RWPE1 (cell line): ENCODE measurements around the gene NEB.

Experiments used
- CTCF ChIA-PET: fragments of 350-600 bp; sonication (Branson Sonifier 250); formaldehyde crosslinking; extraction: SDS; loops from one replicate; lab custom pipeline; 2021; lab: Yijun Ruan, JAX
- POLR2A ChIA-PET: fragments of 400-600 bp; formaldehyde crosslinking; extraction: SDS; loops from one replicate; lab custom pipeline; 2020; ENCODE audit warnings: antibody characterized with exemption; ENCODE audit not compliant: low non-redundant PET; lab: Yijun Ruan, JAX
- DNase-seq: peaks from one replicate; pipeline ENCODE4 v3.0.0; 2012; ENCODE audit warnings: low spot score
- H3K27ac ChIP-seq: fragments of 450-650 bp; 2 replicates; pipeline ENCODE4 v1.5.1; 2017
- CTCF ChIP-seq: fragments of 450-650 bp; conservative IDR thresholded peaks from 2 replicates; pipeline ENCODE4 v1.5.1; 2017; ENCODE audit warnings: low read depth, mild to moderate bottlenecking

Gene NEB

GRCh38 chr2:151620761-151621160 is 113.5 kb downstream of the NEB start:
- no peak for TF ChIP-seq CTCF
- H3K27ac ChIP-seq: no peak overlapping the region
- no peak for DNase-seq
- ChIA-PET POLR2A (no interaction called here), CTCF (no interaction called here)

GRCh38 chr2:151619337-151619989 is 114.8 kb downstream of the NEB start:
- CTCF ChIA-PET: no interaction called here
- POLR2A ChIA-PET: no interaction called here
- no peak overlapping the region for H3K27ac ChIP-seq
- no peak for TF ChIP-seq CTCF
- no peak for DNase-seq

- H3K27ac ChIP-seq: no peak overlapping the region
- CTCF ChIA-PET: no interaction called here
- TF ChIP-seq CTCF: no peak
- DNase-seq: no peak
- POLR2A ChIA-PET: no interaction called here
Measured at GRCh38 chr2:151616760-151617339, 117.4 kb downstream of the NEB start.

GRCh38 chr2:151614606-151615306 is 119.5 kb downstream of the NEB start:
- no peak for TF ChIP-seq CTCF
- POLR2A ChIA-PET: no interaction called here
- no peak for DNase-seq
- CTCF ChIA-PET: interaction anchor here (0.6 kb wide), 1 partner anchor 121 kb away, joined by 3 read pairs; no protein-coding TSS in a partner anchor
- H3K27ac ChIP-seq: no peak overlapping the region

- no peak overlapping the region for H3K27ac ChIP-seq
- POLR2A ChIA-PET: no interaction called here
- DNase-seq: peak; percentile 12
- TF ChIP-seq CTCF: no peak
- CTCF ChIA-PET: no interaction called here
Measured at GRCh38 chr2:151614159-151614558, 120.1 kb downstream of the NEB start.

- TF ChIP-seq CTCF: no peak
- no peak overlapping the region for H3K27ac ChIP-seq
- DNase-seq: no peak
- POLR2A ChIA-PET: no interaction called here
- CTCF ChIA-PET: no interaction called here
Measured at GRCh38 chr2:151611351-151611750, 122.9 kb downstream of the NEB start.
